ENCODE data around the gene VCP.

DNA sequence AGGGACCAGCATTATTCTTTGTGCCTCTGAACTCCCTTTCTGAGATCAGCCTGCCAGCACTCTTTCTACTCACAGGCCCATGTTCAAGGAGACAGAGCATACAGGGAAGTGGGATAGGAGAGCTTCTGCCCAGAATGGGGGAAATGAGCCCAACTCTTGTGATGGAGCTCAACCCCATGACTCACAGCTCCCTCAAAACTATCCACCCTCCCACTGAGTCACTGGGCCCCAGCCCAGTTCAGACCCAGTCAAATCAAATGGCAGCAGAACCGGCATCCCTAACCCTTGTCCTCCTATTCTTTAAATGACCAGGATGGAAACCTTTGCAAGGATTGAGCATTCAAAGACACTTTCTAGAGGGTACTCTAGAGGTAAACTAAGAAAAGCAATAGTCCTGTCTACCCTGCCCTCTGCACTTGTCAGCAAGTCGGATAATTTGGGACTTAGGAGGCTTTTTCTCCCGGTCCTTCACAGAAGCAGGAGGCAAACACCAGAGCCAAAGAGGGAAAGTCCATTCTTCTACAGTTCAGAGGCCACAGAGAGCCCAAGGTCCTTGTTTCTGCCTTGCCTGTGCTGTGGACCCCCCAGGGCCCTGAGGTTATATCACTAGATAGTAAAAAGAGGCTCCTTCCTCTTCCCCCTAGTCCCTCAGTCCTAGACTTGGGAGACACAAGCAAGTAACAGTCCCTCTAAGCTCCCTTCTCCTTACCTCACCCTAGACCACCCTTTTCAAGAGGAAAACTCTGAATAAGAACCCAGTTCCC, 40.0 kb upstream of the VCP start:
- TF ChIP-seq EZH2 (IDR thresholded peaks at IDR 0.05) = no peak
- no peak for TF ChIP-seq POLR2AphosphoS5 (IDR thresholded peaks at IDR 0.05; ENCODE audit: borderline replicate concordance, low read depth, low read length)
- TF ChIP-seq FOXP2 (optimal IDR thresholded peaks at IDR 0.05; ENCODE audit: control extremely low read depth, extremely low read length, insufficient read depth) = no peak
